ENCODE data around the gene ST3GAL3. TPM values are rescaled to one million over a fixed set of nuclear protein-coding genes. Genes with fewer than 3 reads are reported as not detected.

The ST3GAL3 gene
- polyA plus RNA-seq, 1 of the 3 experiments (the other 2 are of a cell fraction): 20.6 TPM

GRCh38 chr1:43768168-43768567 is 60.8 kb downstream of the ST3GAL3 start:
- CTCF ChIA-PET: interaction anchor here (0.8 to 14.3 kb wide), 6 partner anchors 55 to 472 kb away, joined by 3 to 533 read pairs (median 3); partner anchors contain the start of gene ARTN
- POLR2A ChIA-PET: no interaction called here
- Histone ChIP-seq H3K27me3 (ENCODE audit: insufficient read depth) (no peaks in the 10 kb centered on the region), H3K4me3 (ENCODE audit: low read depth in 2 of 2, low read length in 1 of 2) (no peak overlapping the region), H3K9me2 (no peaks in the 10 kb centered on the region), H2AFZ (ENCODE audit: low read depth) (no peak overlapping the region), H3F3A (replicated peaks; ENCODE audit: insufficient read depth) (peaks cover 6% of the 10 kb centered on the region), H3K27ac (ENCODE audit: low read depth in 2 of 2, low read length in 1 of 2) (no peak overlapping the region; a peak in 1 of 4 replicates), H3K9ac (no peak overlapping the region), H4K20me1 (ENCODE audit: insufficient read depth) (no peaks in the 10 kb centered on the region), H3K9me3 (no peaks in the 10 kb centered on the region), H3K79me2 (ENCODE audit: insufficient read depth) (peaks cover 11% of the 10 kb centered on the region; the same call in 1 of the 2 replicates), H3K4me1 (ENCODE audit: control insufficient read depth in 1 of 2, insufficient read depth in 2 of 2, low read depth in 1 of 2, low read length in 1 of 2) (peaks cover 5 to 13% of the 10 kb centered on the region in 2 experiments; a peak in 3 of 4 replicates), H3K36me3 (replicated peaks in 1 of 2; ENCODE audit: control insufficient read depth in 1 of 2, insufficient read depth in 2 of 2, low read length in 1 of 2) (peaks cover 0 to 3% of the 10 kb centered on the region in 2 experiments), H3K4me2 (no peak overlapping the region)
- no peak for DNase-seq
- TF ChIP-seq ELF1 (IDR thresholded peaks at IDR 0.05) (no peak), CHD2 (IDR thresholded peaks at IDR 0.05; ENCODE audit: low read length, partially characterized antibody) (no peak), TEAD4 (IDR thresholded peaks at IDR 0.05; ENCODE audit: borderline replicate concordance, insufficient read depth) (no peak), USF1 (IDR thresholded peaks at IDR 0.05; ENCODE audit: borderline replicate concordance, low read depth) (no peak), GATA2 (CRISPR knock-in tag; IDR thresholded peaks at IDR 0.05) (no peak), NRF1 (IDR thresholded peaks at IDR 0.05; ENCODE audit: low read depth, low read length) (no peak), MEF2A (IDR thresholded peaks at IDR 0.05; ENCODE audit: borderline replicate concordance, low read depth) (no peak), NFIC (IDR thresholded peaks at IDR 0.05; ENCODE audit: borderline replicate concordance) (no peak), MXI1 (IDR thresholded peaks at IDR 0.05; ENCODE audit: low read depth, low read length) (no peak), USF2 (IDR thresholded peaks at IDR 0.05; ENCODE audit: borderline replicate concordance, low read depth, low read length) (no peak), SIN3A (IDR thresholded peaks at IDR 0.05; ENCODE audit: borderline replicate concordance, low read depth, low read length) (no peak), RCOR1 (IDR thresholded peaks at IDR 0.05; ENCODE audit: low read length) (no peak), GABPA (IDR thresholded peaks at IDR 0.05; ENCODE audit: low read depth) (no peak), EP300 (IDR thresholded peaks at IDR 0.05; ENCODE audit: borderline replicate concordance in 1 of 2, low read depth in 1 of 2, low read length in 1 of 2) (no peak), YY1 (IDR thresholded peaks at IDR 0.05; ENCODE audit: low read depth) (no peak), IRF3 (IDR thresholded peaks at IDR 0.05; ENCODE audit: low read depth, low read length) (no peak), ZBTB33 (IDR thresholded peaks at IDR 0.05; ENCODE audit: borderline replicate concordance, low read depth) (no peak), FOSL2 (IDR thresholded peaks at IDR 0.05; ENCODE audit: borderline replicate concordance, low read depth) (no peak)

All from SK-N-SH (cell line).